ENCODE results near the gene CACNA1B. TPM values are rescaled to one million over a fixed set of nuclear protein-coding genes. Genes with fewer than 3 reads are reported as not detected.

The CACNA1B gene
- total RNA-seq, 1 experiment from 2014 or later = 7.8 TPM

- peaks cover 41 to 54% (median 47%) of the 10 kb centered on the region in 3 experiments for H3K36me3 Mint-ChIP-seq (ENCODE audit: insufficient read depth in 1 of 3, low read depth in 3 of 3)
- no peaks in the 10 kb centered on the region for H3K27me3 Mint-ChIP-seq (ENCODE audit: low read depth)
- Histone ChIP-seq H2AFZ (ENCODE audit: low read length) (no peak overlapping the region), H3K56ac (ENCODE audit: insufficient read length, low read depth, low read length) (no peak overlapping the region), H4K91ac (ENCODE audit: insufficient read length, low read depth, low read length) (no peak overlapping the region), H4K20me1 (ENCODE audit: control insufficient read depth, insufficient read depth, insufficient read length) (no peaks in the 10 kb centered on the region), H3K27me3 (ENCODE audit: insufficient read depth, low read length) (no peaks in the 10 kb centered on the region), H3K9ac (ENCODE audit: extremely low read depth, insufficient read length, low read length) (no peak overlapping the region), H4K8ac (replicated peaks; ENCODE audit: insufficient read length, low read depth, low read length) (no peak overlapping the region), H3K14ac (ENCODE audit: insufficient read depth, low read length) (no peak overlapping the region), H3K79me1 (ENCODE audit: insufficient read depth, low read depth, low read length, poor library complexity, severe bottlenecking) (no peaks in the 10 kb centered on the region), H3K23me2 (ENCODE audit: insufficient read length, low read depth, low read length, poor library complexity, severe bottlenecking) (no peaks in the 10 kb centered on the region), H2BK20ac (ENCODE audit: low read depth, low read length, poor library complexity, severe bottlenecking) (no peak overlapping the region), H3K18ac (ENCODE audit: insufficient read length, low read depth, low read length) (no peak overlapping the region), H2AK5ac (ENCODE audit: insufficient read length, low read length) (no peak overlapping the region), H3K4ac (ENCODE audit: low read depth, low read length) (no peak overlapping the region), H3K9me3 (ENCODE audit: control insufficient read depth, low read depth, low read length) (no peaks in the 10 kb centered on the region), H3K27ac (ENCODE audit: insufficient read length, low read depth, low read length) (no peak overlapping the region), H3K23ac (ENCODE audit: insufficient read length, low read depth, low read length) (no peak overlapping the region), H2BK15ac (ENCODE audit: low read depth, low read length) (no peak overlapping the region), H3K79me2 (ENCODE audit: insufficient read depth, low read length) (no peaks in the 10 kb centered on the region), H3K4me2 (ENCODE audit: insufficient read depth, insufficient read length, low read length) (no peak overlapping the region), H3K4me1 (ENCODE audit: insufficient read depth, low read length) (no peaks in the 10 kb centered on the region), H2BK120ac (ENCODE audit: low read depth, low read length, poor library complexity, severe bottlenecking) (no peak overlapping the region), H2BK12ac (ENCODE audit: insufficient read length, low read depth, low read length) (no peak overlapping the region), H2BK5ac (ENCODE audit: insufficient read length, low read length) (no peak overlapping the region), H3T11ph (ENCODE audit: low read length) (no peak overlapping the region), H4K5ac (ENCODE audit: insufficient read length, low read depth, low read length) (no peak overlapping the region)
- WGBS (ENCODE audit: extremely low coverage, insufficient read length, low lambda C conversion rate) = no CpG with 5 or more reads among the region's 15 CpGs
- peaks cover 7 to 8% of the 10 kb centered on the region in 2 experiments for H3K9me3 Mint-ChIP-seq
- no peak overlapping the region for H3K4me3 Mint-ChIP-seq
- no peak for TF ChIP-seq CTCF (conservative IDR thresholded peaks at IDR 0.05)
- no peaks in the 10 kb centered on the region for H3K4me1 Mint-ChIP-seq
- no peak for DNase-seq
- peak overlapping the region in 1 of 3 experiments; percentile 58; a peak in 2 of 7 replicates for H3K27ac Mint-ChIP-seq
These were observed 42.1 kb downstream of the CACNA1B start for GRCh38 chr9:137919649-137920141.
